Measurements from ENCODE around the gene CKAP2L. TPM values are rescaled to one million over a fixed set of nuclear protein-coding genes. Genes with fewer than 3 reads are reported as not detected.

Gene CKAP2L
- polyA plus RNA-seq, 1 donor: 7.5 TPM

- no peak for DNase-seq
Observed at GRCh38 chr2:112791019-112791418, 26.6 kb upstream of the CKAP2L start.

DNA sequence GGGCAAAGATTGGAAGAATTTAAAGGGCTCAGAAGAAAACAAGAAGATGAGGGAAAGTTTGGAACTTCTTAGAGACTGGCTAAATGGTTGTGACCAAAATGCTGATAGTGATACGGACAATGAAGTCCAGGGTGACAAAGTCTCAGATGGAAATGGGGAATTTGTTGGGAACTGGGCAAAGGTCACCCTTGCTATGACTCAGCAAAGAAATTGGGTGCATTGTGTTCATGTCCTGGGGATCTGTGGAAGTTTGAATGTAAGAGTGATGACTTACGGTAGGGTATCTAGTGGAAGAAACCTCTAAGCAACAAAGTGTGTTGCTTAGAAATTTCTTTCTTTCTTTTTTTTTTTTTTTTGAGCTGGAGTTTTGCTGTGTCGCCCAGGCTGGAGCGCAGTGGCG is 25.9 kb upstream of the CKAP2L start:
- DNase-seq: no peak

GRCh38 chr2:112789186-112789585 is 24.8 kb upstream of the CKAP2L start:
- DNase-seq: no peak

- DNase-seq: no peak
Observed at GRCh38 chr2:112788653-112789052, 24.2 kb upstream of the CKAP2L start.

DNA sequence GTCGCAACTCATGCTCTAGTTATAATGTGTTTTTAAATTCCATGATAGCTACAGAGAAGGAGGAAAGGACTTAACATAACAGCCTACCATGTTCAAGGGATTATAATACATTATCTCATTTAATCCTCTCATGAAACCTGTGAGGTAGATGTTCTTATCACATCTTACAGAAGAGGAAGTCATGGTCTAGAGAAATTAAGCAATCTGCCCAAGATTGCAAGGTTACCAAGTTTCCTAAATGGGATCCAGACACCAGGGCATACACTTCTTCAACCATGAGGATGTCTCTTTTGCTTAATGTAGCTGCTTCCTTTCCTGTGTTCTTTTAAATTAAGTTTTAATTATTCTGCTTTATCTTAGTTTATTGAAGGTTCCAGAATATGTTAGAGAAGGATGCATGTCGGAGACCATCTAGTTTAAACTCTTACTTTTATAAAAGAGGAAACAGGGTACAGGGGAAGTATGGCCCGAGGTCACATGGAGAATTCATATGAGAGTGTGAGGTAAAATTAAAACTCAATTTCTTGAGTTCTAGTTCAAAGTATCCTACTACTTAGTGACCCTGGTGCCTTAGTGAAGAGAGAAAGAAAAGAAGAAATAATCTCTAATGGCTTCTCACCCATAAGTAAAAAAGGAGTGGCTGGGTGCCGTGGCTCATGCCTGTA is 23.5 kb upstream of the CKAP2L start:
- no peak for DNase-seq

DNA sequence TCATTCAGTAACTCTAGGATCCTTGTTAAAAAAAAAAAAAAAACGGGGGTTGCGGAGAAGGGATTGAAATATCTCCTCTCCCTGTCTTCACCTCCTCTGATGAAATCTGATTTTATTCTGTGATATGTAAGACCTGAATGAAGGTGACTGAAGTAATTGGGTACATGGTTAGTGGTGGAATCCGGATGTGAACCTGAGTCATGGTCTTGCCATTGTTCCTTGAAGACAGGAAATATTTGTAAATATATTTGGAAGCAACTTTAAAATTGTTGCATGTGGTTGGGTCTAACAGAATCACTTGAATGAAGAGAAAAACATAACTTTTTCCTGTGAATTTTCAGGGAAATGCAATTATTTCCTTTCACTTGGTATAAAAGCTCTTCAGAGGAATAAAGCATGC is 22.9 kb upstream of the CKAP2L start:
- DNase-seq: no peak

GRCh38 chr2:112784199-112785189 is 20.1 kb upstream of the CKAP2L start, which contains the start of gene IL1A:
IL1A (minus strand) TSS chr2:112784493; CDS start chr2:112783770, 723 bp downstream.
- no peak for DNase-seq

- DNase-seq: no peak
Observed at GRCh38 chr2:112783187-112783714, 18.8 kb upstream of the CKAP2L start.

DNA sequence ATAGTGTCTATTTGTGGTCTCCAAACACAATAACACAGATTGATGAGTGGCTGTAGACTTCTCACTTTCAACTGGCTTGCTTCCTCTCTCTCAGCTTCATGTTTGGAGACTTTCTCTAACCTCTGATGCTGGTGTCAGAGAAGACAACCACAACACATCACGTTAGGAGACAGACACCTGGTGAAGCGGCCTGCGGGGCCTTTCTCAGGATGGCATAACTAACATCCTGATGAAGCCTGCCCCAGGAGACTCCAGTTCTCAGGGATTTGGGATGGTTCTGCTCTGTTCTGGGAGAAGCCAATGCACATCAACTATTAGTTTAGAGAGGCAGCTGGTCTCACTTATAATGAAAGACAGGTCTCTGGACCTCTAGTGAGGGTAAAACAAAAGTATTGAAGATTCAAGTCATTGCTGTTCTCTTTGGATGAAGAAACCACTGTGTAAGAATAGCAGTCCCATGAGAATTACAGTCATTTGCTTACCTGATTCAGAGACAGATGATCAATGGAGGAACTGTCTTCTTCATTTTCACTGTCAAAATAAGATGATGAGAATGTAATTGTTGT is 17.9 kb upstream of the CKAP2L start:
- DNase-seq: no peak

DNA sequence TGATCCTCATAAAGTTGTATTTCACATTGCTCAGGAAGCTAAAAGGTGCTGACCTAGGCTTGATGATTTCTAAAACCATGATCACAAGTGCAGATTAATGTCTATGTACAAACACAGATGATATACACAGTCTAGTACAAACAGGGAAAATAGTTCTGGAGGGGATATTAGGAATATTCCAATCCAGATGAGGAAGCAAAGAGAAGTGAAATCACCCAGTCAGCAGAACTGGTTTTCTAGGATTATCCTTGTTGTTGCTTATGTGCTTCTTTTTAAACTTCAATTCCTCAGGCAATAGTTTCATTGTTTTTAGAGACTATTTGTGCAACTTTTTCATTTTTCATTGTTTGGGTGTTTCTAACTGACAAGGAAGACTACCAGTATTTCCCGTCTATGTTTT is 15.2 kb upstream of the CKAP2L start:
- DNase-seq: no peak

GRCh38 chr2:112777036-112777435 is 12.6 kb upstream of the CKAP2L start:
- no peak for DNase-seq

GRCh38 chr2:112776113-112776512 is 11.7 kb upstream of the CKAP2L start:
- no peak for DNase-seq

DNA sequence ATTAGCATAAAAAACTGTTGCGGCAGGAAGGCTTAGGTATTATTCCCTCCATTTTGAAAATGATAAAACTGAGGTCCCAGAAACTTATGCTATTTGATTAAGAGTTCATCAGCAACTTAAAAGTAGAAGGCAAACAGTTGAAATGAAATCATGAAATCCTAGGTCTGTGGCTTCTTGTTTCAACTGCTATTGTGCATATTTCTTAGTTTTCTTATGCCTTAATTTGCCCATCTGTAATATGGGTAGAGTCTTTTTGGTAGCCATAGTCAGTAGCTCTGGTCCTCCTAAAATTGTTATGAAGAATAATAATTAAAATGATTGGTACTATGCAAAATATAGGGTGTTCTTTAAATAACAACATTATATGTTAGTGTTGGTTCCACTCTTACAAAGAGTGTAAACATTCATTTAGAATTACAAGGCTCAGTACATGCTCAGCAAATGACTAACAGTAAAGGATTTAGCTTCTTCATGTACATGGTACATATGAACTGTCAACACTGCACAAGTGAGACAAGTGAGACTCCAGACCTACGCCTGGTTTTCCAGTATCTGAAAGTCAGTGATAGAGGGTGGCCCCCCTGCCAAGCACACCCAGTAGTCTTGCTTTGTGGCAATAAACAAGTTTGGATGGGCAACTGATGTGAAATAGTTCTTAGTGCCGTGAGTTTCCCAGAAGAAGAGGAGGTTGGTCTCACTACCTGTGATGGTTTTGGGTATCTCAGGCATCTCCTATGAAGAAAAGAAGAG is 10.3 kb upstream of the CKAP2L start:
- DNase-seq: no peak

DNA sequence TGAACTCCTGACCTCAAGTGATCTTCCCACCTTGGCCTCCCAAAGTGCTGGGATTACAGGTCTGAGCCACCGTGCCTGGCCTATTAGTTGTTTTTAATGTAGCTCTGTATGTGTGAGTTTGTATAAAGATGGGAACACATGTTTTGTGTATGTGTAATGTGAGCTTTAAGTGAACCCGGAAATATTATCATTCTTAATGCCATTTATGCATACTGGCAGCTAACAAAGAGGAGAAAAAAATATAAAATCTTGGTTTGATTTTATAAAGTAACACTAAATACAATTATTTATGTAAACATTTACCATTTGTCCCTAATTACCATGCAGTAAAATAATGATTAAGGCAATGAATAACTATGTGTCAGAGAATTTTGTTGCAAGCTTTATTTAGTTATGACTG is 9.1 kb upstream of the CKAP2L start:
- DNase-seq: no peak

DNA sequence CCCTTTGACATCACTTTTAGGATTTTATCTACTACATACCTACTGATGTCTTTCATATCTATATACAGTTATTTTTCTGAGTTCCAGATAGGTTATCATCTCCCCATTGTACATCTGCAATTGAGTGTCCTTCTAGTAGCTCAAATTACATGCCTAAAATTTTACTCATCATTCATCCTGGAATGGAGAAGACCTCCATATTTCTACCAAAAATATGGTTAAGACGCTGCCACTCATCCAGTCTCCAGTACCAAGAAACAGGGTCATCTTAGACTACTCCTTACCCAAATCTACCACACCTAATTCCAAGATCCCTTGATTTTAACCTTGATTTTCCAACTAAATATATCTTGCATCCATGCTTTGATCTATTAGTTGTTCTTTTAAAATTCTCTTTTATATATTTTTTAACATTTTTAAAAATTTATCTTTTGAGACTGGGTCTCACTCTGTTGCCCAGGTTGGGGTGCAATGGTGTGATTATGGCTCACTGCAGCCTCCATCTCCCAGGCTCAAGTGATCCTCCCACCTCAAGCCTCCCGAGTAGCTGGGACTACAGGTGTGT is 8.6 kb upstream of the CKAP2L start:
- DNase-seq: no peak

GRCh38 chr2:112772322-112772721 is 7.9 kb upstream of the CKAP2L start:
- DNase-seq: no peak

- no peak for DNase-seq
Observed at GRCh38 chr2:112768432-112768831, 4.0 kb upstream of the CKAP2L start.

- no peak for DNase-seq
Observed at GRCh38 chr2:112767693-112768330, 3.4 kb upstream of the CKAP2L start.

DNA sequence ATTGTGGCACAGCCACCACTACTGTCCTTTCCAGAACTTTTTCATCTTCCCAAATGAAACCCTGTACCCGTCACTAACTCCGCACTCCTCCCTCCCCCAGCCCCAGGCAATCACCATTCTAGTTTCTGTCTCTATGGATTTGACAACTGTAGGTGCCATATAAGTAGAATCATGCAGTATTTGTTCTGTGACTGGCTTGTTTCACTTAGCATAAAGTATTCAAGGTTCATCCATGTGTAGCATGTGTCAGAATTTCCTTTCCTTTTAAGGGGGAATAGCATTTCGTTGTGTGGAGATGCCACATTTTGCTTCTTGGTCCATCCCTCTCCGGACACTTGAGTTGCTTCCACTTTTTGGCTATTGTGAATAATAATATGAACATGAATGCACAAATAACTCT is 842 bp upstream of the CKAP2L start:
- no peak for DNase-seq

- DNase-seq: no peak
Observed at GRCh38 chr2:112762276-112762675, 2.1 kb downstream of the CKAP2L start.

DNA sequence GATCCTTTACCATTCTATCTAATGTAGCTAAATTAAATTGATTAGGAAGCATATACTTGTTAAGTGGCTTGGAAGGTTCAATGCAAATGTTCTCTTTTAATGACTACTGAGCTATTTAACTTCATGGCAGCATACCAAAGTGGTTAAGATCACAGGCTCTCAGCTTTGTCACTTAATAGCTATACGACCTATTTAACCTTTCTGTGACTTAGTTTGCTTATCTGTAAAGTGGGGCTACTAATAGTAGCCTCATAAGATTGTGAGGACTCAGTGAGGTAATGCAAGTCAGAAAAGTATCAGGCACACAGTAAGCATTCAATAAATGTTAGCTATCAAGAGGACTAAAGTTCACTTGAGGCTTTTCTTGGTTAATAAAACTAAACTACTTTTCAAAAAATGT is 4.3 kb downstream of the CKAP2L start:
- DNase-seq: no peak

DNA sequence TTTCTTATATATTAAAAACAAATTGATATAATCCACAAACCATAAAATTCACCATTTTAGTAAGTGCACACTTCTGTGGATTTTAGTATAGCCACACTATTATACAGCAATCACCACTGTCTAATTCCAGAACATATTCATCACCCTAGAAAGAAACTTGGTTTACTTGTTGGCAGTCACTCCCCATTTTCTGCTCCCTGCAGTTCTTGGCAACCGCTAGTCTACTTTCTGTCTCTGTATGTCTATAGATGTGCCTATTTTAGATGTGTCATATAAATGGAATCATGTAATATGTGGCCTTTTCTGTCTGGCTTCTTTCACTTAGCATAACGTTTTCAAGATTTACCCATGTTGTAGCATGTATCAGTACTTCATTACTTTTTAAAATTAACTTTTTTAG is 5.7 kb downstream of the CKAP2L start:
- DNase-seq: no peak
